ENCODE measurements around the gene E2F1. TPM values are rescaled to one million over a fixed set of nuclear protein-coding genes. Genes with fewer than 3 reads are reported as not detected.

The E2F1 gene
- total and polyA plus RNA-seq, 9 donors = 0.95 to 7.6 (median 3.4) TPM

DNA sequence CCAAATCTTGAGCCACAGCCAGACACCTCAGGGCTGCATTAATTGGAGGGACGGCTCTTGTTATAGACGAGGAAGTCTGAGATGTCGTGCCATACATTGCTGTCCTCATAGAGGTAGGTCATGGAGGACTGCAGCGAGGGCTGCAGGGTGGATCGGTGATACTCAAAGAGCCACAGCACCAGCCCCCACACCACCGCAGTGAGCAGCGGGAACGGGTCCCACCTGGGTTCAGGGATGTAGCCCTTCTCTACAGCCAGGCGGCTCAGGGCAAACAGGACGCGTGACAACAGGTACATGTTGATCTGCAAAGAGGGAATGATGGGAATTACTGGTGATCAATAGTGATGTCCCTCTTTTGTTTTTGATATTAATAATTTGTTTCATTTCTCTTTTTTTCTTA is 21.5 kb upstream of the E2F1 start:
- DNase-seq = no peak
- TF ChIP-seq POLR2A (IDR thresholded peaks at IDR 0.05) = no peak
- TF ChIP-seq EP300 (IDR thresholded peaks at IDR 0.05) = no peak
- TF ChIP-seq, protein P1, sequence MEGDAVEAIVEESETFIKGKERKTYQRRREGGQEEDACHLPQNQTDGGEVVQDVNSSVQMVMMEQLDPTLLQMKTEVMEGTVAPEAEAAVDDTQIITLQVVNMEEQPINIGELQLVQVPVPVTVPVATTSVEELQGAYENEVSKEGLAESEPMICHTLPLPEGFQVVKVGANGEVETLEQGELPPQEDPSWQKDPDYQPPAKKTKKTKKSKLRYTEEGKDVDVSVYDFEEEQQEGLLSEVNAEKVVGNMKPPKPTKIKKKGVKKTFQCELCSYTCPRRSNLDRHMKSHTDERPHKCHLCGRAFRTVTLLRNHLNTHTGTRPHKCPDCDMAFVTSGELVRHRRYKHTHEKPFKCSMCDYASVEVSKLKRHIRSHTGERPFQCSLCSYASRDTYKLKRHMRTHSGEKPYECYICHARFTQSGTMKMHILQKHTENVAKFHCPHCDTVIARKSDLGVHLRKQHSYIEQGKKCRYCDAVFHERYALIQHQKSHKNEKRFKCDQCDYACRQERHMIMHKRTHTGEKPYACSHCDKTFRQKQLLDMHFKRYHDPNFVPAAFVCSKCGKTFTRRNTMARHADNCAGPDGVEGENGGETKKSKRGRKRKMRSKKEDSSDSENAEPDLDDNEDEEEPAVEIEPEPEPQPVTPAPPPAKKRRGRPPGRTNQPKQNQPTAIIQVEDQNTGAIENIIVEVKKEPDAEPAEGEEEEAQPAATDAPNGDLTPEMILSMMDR (IDR thresholded peaks at IDR 0.05) = no peak
- H3K4me3 ChIP-seq = no peak overlapping the region
- intact Hi-C loops (cut with DNase I) = no loop called here
- no peaks in the 10 kb centered on the region for H3K27me3 ChIP-seq
- WGBS, 3 donors = 85 to 89% (median 86%) methylated on average over 11 of the region's 11 CpGs
- H3K36me3 ChIP-seq = no peaks in the 10 kb centered on the region
- H3K9me3 ChIP-seq = no peaks in the 10 kb centered on the region
- H3K4me1 ChIP-seq (ENCODE audit: insufficient read depth) = peaks cover 7% of the 10 kb centered on the region
- H3K27ac ChIP-seq = no peak overlapping the region

DNA sequence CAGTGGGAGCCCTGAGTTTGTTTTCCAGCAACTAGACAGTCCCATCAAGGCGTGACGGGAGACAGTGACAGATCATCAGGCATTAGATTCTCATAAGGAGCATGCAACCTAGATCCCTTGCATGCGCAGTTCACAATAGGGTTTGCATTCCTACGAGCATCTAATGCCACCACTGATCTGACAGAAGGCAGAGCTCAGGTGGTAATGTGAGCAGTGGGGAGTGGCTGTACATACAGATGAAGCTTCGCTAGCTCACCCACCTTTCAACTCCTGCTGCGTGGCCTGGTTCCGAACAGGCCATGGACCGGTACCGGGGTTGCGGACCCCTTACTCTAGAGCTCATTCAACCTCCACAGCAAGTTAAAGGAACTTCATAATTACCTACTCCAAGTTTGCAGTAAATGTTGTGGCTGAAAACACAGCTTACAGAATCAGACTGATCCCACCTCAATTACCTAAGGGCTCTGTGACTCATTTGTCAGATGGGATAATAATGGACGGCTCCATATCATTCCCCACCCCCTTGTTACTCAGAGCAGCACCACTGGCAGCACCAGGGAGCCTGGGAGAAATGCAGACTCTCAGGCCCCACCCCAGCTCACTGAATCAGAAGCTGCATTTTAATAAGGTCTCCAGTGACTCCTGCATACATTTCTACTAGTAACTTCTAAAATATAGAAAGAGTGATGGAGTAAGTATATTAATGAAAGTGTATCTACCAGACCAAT is 18.2 kb upstream of the E2F1 start:
- H3K4me3 ChIP-seq = no peak overlapping the region
- H3K9me3 ChIP-seq = no peaks in the 10 kb centered on the region
- no peaks in the 10 kb centered on the region for H3K27me3 ChIP-seq
- intact Hi-C loops (cut with DNase I) = no loop called here
- H3K36me3 ChIP-seq = no peaks in the 10 kb centered on the region
- TF ChIP-seq, protein P1 (IDR thresholded peaks at IDR 0.05) = no peak
- no peak for TF ChIP-seq POLR2A (IDR thresholded peaks at IDR 0.05)
- no peak for TF ChIP-seq EP300 (IDR thresholded peaks at IDR 0.05)
- DNase-seq = no peak
- 94 to 97% (median 95%) methylated on average over 11 of the region's 11 CpGs for WGBS, 3 donors
- peaks cover 7% of the 10 kb centered on the region for H3K4me1 ChIP-seq (ENCODE audit: insufficient read depth)
- no peak overlapping the region for H3K27ac ChIP-seq

DNA sequence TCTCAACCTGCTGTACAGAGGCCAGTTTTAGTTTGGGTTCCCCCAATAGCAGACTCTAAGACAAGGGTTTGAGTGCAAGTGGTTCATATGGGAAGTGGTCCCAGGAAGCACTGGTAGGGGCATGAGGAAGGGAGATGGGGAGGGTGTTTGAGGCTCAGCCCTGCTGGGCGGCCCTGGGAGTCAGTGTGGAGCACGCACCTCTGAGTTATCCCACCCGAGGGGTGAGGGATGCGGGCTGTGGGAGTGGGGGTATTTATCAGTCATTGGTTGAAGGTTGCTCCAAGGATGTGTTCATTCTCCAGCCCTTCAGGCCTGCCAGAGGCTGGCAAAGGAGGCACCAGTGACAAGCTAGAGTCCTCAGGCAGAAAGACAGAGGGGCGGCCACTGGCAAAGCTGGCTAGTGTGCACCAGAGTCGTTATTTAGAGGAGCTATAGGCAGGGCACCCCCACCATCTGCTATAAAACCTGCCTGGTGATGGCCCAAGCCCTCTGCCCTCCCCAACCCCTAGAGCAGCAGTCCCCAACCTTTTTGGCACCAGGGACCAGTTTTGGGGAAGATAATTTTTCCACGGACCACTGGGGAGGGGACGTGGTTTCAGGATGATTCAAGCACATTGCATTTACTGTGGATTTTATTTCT is 17.4 kb upstream of the E2F1 start:
- Histone ChIP-seq H3K27ac (no peak overlapping the region), H3K27me3 (no peaks in the 10 kb centered on the region), H3K36me3 (no peaks in the 10 kb centered on the region), H3K4me1 (ENCODE audit: insufficient read depth) (peaks cover 7% of the 10 kb centered on the region), H3K4me3 (no peak overlapping the region), H3K9me3 (no peaks in the 10 kb centered on the region)
- intact Hi-C loops (cut with DNase I) = no loop called here
- WGBS, 3 donors = 81 to 86% (median 81%) methylated on average over 8 of the region's 8 CpGs
- TF ChIP-seq, protein P1 (IDR thresholded peaks at IDR 0.05) = no peak
- no peak for TF ChIP-seq POLR2A (IDR thresholded peaks at IDR 0.05)
- no peak for TF ChIP-seq EP300 (IDR thresholded peaks at IDR 0.05)
- no peak for DNase-seq

DNA sequence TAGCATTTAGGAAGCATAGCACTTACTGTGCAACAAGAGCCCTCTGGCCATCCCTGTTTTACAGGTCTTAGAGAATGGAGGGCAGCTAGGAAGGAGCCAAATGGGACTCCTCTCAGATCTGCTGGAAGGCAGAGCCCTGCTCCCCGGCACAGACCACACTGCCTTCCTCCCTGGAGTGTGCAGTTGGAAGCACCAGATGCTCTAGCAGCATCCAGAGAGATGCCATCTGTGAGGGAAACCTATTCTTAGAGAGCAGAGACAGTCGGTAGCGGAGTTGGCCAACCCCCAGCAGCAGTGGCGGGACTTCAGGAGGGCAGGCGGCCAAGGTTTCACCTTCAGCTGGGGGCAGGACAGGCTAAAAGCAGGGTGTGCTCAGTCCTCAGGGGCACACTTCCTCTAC is 16.7 kb upstream of the E2F1 start:
- 18 to 37% (median 29%) methylated on average over 5 of the region's 5 CpGs for WGBS, 3 donors
- peaks cover 7% of the 10 kb centered on the region for H3K4me1 ChIP-seq (ENCODE audit: insufficient read depth)
- H3K27ac ChIP-seq = no peak overlapping the region
- no peaks in the 10 kb centered on the region for H3K27me3 ChIP-seq
- peak in 1 of 5 donors; percentile 47 for DNase-seq
- H3K36me3 ChIP-seq = no peaks in the 10 kb centered on the region
- intact Hi-C loops (cut with DNase I) = no loop called here
- no peaks in the 10 kb centered on the region for H3K9me3 ChIP-seq
- no peak overlapping the region for H3K4me3 ChIP-seq
- TF ChIP-seq, protein P1 (IDR thresholded peaks at IDR 0.05) = no peak

Data from ovary (tissue), 9 donors.